ENCODE results near the gene FAM180A. TPM values are rescaled to one million over a fixed set of nuclear protein-coding genes. Genes with fewer than 3 reads are reported as not detected.

The FAM180A gene
- total and polyA plus RNA-seq, 4 donors = 0.19 to 10.5 (median 5.6) TPM

GRCh38 chr7:135772639-135773222 is 24.1 kb upstream of the FAM180A start:
- TF ChIP-seq RAD21 (IDR thresholded peaks at IDR 0.05) (peak; percentile 22 to 42), NR2F2 (IDR thresholded peaks at IDR 0.05) (peak; percentile 23)
- TF ChIP-seq, protein P1, sequence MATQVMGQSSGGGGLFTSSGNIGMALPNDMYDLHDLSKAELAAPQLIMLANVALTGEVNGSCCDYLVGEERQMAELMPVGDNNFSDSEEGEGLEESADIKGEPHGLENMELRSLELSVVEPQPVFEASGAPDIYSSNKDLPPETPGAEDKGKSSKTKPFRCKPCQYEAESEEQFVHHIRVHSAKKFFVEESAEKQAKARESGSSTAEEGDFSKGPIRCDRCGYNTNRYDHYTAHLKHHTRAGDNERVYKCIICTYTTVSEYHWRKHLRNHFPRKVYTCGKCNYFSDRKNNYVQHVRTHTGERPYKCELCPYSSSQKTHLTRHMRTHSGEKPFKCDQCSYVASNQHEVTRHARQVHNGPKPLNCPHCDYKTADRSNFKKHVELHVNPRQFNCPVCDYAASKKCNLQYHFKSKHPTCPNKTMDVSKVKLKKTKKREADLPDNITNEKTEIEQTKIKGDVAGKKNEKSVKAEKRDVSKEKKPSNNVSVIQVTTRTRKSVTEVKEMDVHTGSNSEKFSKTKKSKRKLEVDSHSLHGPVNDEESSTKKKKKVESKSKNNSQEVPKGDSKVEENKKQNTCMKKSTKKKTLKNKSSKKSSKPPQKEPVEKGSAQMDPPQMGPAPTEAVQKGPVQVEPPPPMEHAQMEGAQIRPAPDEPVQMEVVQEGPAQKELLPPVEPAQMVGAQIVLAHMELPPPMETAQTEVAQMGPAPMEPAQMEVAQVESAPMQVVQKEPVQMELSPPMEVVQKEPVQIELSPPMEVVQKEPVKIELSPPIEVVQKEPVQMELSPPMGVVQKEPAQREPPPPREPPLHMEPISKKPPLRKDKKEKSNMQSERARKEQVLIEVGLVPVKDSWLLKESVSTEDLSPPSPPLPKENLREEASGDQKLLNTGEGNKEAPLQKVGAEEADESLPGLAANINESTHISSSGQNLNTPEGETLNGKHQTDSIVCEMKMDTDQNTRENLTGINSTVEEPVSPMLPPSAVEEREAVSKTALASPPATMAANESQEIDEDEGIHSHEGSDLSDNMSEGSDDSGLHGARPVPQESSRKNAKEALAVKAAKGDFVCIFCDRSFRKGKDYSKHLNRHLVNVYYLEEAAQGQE (IDR thresholded peaks at IDR 0.05) = no peak

GRCh38 chr7:135771961-135772638 is 23.5 kb upstream of the FAM180A start:
- no peaks in the 10 kb centered on the region for H3K9me3 ChIP-seq (ENCODE audit: control insufficient read depth in 4 of 4, low read length in 3 of 4)
- 76% methylated on average over 4 of the region's 4 CpGs for WGBS
- no peaks in the 10 kb centered on the region for H3K4me1 ChIP-seq (ENCODE audit: control insufficient read depth in 4 of 4, insufficient read depth in 4 of 4, low read length in 3 of 4)
- H3K36me3 ChIP-seq (ENCODE audit: control insufficient read depth in 4 of 4, insufficient read depth in 3 of 4, low read depth in 1 of 4, low read length in 3 of 4) = no peaks in the 10 kb centered on the region
- no peak overlapping the region for H3K9ac ChIP-seq (ENCODE audit: low read depth in 1 of 2, low read length in 2 of 2)
- H3K27ac ChIP-seq (ENCODE audit: low read depth in 1 of 2, low read length in 2 of 2) = peak overlapping the region in 1 of 2 donors; percentile 22
- peaks cover 0 to 6% (median under 1%) of the 10 kb centered on the region in 4 donors for H3K27me3 ChIP-seq (ENCODE audit: control insufficient read depth in 4 of 4, insufficient read depth in 4 of 4, low read length in 3 of 4)
- DNase-seq (ENCODE audit: low spot score) = no peak
- TF ChIP-seq EGR1 (IDR thresholded peaks at IDR 0.05; ENCODE audit: low read depth in 2 of 2) = no peak
- TF ChIP-seq SP1 (IDR thresholded peaks at IDR 0.05) = no peak
- no peak for TF ChIP-seq HNF4A (conservative IDR thresholded peaks at IDR 0.05)
- H3K4me3 ChIP-seq (ENCODE audit: low read depth in 1 of 3, low read length in 3 of 3) = no peak overlapping the region

More at GRCh38 chr7:135772639-135773222, 24.1 kb upstream of the FAM180A start:
- H3K9me3 ChIP-seq (ENCODE audit: control insufficient read depth in 4 of 4, low read length in 3 of 4) = no peaks in the 10 kb centered on the region
- H3K9ac ChIP-seq (ENCODE audit: low read depth in 1 of 2, low read length in 2 of 2) = no peak overlapping the region
- H3K27ac ChIP-seq (ENCODE audit: low read depth in 1 of 2, low read length in 2 of 2) = peak overlapping the region in 1 of 2 donors; percentile 22
- H3K27me3 ChIP-seq (ENCODE audit: control insufficient read depth in 4 of 4, insufficient read depth in 4 of 4, low read length in 3 of 4) = peaks cover 0 to 6% (median under 1%) of the 10 kb centered on the region in 4 donors
- no peaks in the 10 kb centered on the region for H3K36me3 ChIP-seq (ENCODE audit: control insufficient read depth in 4 of 4, insufficient read depth in 3 of 4, low read depth in 1 of 4, low read length in 3 of 4)
- H3K4me3 ChIP-seq (ENCODE audit: low read depth in 1 of 3, low read length in 3 of 3) = no peak overlapping the region
- H3K4me1 ChIP-seq (ENCODE audit: control insufficient read depth in 4 of 4, insufficient read depth in 4 of 4, low read length in 3 of 4) = no peaks in the 10 kb centered on the region
- WGBS = 74% methylated on average over 8 of the region's 8 CpGs
- DNase-seq (ENCODE audit: low spot score) = no peak

DNA sequence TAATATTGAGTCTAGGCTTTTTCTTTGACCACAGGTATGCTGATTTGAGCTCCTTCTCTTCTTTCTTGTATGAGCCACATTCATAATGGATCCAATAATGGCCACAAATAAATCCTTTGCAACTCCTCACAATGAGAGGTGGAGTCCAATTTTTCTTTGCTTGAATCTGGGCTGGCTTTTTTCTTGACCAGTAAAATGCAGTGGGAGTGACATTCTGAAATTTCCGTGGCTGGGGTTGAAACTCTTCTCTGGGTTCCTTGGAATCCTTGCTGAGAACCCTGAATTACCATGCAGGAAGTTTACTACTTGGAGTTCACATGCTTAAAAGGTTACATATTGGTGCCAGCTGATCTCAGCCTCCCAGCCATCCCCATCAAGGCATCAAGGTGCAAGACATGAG is 22.4 kb upstream of the FAM180A start:
- Histone ChIP-seq H3K9ac (ENCODE audit: low read depth in 1 of 2, low read length in 2 of 2) (no peak overlapping the region), H3K9me3 (ENCODE audit: control insufficient read depth in 4 of 4, low read length in 3 of 4) (no peaks in the 10 kb centered on the region), H3K27ac (ENCODE audit: low read depth in 1 of 2, low read length in 2 of 2) (no peak overlapping the region), H3K36me3 (ENCODE audit: control insufficient read depth in 4 of 4, insufficient read depth in 3 of 4, low read depth in 1 of 4, low read length in 3 of 4) (no peaks in the 10 kb centered on the region), H3K27me3 (ENCODE audit: control insufficient read depth in 4 of 4, insufficient read depth in 4 of 4, low read length in 3 of 4) (peaks cover 0 to 8% (median under 1%) of the 10 kb centered on the region in 4 donors), H3K4me3 (ENCODE audit: low read depth in 1 of 3, low read length in 3 of 3) (no peak overlapping the region), H3K4me1 (ENCODE audit: control insufficient read depth in 4 of 4, insufficient read depth in 4 of 4, low read length in 3 of 4) (no peaks in the 10 kb centered on the region)
- TF ChIP-seq HNF4A (conservative IDR thresholded peaks at IDR 0.05) (no peak), EGR1 (IDR thresholded peaks at IDR 0.05; ENCODE audit: low read depth in 2 of 2) (no peak), RXRA (IDR thresholded peaks at IDR 0.05) (no peak), RAD21 (IDR thresholded peaks at IDR 0.05) (no peak), TAF1 (conservative IDR thresholded peaks at IDR 0.05) (no peak), NR2F2 (IDR thresholded peaks at IDR 0.05) (no peak), FOXA2 (IDR thresholded peaks at IDR 0.05) (no peak), JUND (IDR thresholded peaks at IDR 0.05) (no peak), YY1 (IDR thresholded peaks at IDR 0.05) (no peak), FOXA1 (IDR thresholded peaks at IDR 0.05) (no peak), SP1 (IDR thresholded peaks at IDR 0.05) (no peak), HNF4G (IDR thresholded peaks at IDR 0.05) (no peak)
- TF ChIP-seq, protein P2, sequence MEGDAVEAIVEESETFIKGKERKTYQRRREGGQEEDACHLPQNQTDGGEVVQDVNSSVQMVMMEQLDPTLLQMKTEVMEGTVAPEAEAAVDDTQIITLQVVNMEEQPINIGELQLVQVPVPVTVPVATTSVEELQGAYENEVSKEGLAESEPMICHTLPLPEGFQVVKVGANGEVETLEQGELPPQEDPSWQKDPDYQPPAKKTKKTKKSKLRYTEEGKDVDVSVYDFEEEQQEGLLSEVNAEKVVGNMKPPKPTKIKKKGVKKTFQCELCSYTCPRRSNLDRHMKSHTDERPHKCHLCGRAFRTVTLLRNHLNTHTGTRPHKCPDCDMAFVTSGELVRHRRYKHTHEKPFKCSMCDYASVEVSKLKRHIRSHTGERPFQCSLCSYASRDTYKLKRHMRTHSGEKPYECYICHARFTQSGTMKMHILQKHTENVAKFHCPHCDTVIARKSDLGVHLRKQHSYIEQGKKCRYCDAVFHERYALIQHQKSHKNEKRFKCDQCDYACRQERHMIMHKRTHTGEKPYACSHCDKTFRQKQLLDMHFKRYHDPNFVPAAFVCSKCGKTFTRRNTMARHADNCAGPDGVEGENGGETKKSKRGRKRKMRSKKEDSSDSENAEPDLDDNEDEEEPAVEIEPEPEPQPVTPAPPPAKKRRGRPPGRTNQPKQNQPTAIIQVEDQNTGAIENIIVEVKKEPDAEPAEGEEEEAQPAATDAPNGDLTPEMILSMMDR (IDR thresholded peaks at IDR 0.05; ENCODE audit: low read depth, low read length, missing input control) = no peak
- TF ChIP-seq, protein P3, sequence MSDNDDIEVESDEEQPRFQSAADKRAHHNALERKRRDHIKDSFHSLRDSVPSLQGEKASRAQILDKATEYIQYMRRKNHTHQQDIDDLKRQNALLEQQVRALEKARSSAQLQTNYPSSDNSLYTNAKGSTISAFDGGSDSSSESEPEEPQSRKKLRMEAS (IDR thresholded peaks at IDR 0.05) = no peak
- TF ChIP-seq, protein P4, sequence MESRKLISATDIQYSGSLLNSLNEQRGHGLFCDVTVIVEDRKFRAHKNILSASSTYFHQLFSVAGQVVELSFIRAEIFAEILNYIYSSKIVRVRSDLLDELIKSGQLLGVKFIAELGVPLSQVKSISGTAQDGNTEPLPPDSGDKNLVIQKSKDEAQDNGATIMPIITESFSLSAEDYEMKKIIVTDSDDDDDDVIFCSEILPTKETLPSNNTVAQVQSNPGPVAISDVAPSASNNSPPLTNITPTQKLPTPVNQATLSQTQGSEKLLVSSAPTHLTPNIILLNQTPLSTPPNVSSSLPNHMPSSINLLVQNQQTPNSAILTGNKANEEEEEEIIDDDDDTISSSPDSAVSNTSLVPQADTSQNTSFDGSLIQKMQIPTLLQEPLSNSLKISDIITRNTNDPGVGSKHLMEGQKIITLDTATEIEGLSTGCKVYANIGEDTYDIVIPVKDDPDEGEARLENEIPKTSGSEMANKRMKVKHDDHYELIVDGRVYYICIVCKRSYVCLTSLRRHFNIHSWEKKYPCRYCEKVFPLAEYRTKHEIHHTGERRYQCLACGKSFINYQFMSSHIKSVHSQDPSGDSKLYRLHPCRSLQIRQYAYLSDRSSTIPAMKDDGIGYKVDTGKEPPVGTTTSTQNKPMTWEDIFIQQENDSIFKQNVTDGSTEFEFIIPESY (IDR thresholded peaks at IDR 0.05) = no peak
- TF ChIP-seq, protein P5, sequence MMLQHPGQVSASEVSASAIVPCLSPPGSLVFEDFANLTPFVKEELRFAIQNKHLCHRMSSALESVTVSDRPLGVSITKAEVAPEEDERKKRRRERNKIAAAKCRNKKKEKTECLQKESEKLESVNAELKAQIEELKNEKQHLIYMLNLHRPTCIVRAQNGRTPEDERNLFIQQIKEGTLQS (IDR thresholded peaks at IDR 0.05) = no peak
- WGBS = 80% methylated on average over 1 of the region's 1 CpG
- no peak for DNase-seq (ENCODE audit: low spot score)

Measured in liver (tissue), 9 donors.